SK-N-SH (cell line): Measurements from ENCODE around the gene IL18BP.

Experiments
- CTCF ChIP-seq: fragments of 200-600 bp; sonication (generic); IDR thresholded peaks from 2 replicates; pipeline ENCODE4 v1.6.1; 2017; ENCODE audit warnings: antibody characterized with exemption, mild to moderate bottlenecking, moderate library complexity
- EZH2phosphoT487 ChIP-seq: fragments of 200-600 bp; sonication (generic); IDR thresholded peaks from 2 replicates; pipeline ENCODE4 v1.6.1; 2017; ENCODE audit warnings: low read depth, mixed run types, mild to moderate bottlenecking, antibody characterized with exemption, moderate library complexity, borderline replicate concordance
- FOXJ3 ChIP-seq: sonication (generic); formaldehyde crosslinking; IDR thresholded peaks from 2 replicates; pipeline ENCODE4 v1.5.1; 2020; ENCODE audit warnings: mild to moderate bottlenecking, missing genetic modification reagents
- GATA2 ChIP-seq: sonication (generic); formaldehyde crosslinking; IDR thresholded peaks from 2 replicates; pipeline ENCODE4 v1.5.0; 2020; ENCODE audit warnings: mild to moderate bottlenecking, missing genetic modification reagents
- RCOR1 ChIP-seq: fragments of 150-350 bp; IDR thresholded peaks from 2 replicates; pipeline ENCODE4 v1.6.1; 2017; ENCODE audit warnings: antibody characterized with exemption, low read length
- TEAD4 ChIP-seq: IDR thresholded peaks from 2 replicates; pipeline ENCODE4 v1.4.0; 2012; ENCODE audit warnings: mild to moderate bottlenecking, borderline replicate concordance; ENCODE audit not compliant: insufficient read depth
- USF2 ChIP-seq: fragments of 150-350 bp; IDR thresholded peaks from 2 replicates; pipeline ENCODE4 v1.6.1; 2017; ENCODE audit warnings: antibody characterized with exemption, low read length, low read depth, borderline replicate concordance

- TF ChIP-seq EZH2phosphoT487 (no peak), TEAD4 (no peak), RCOR1 (no peak), FOXJ3 (CRISPR knock-in tag) (no peak), CTCF (peak; percentile 86), GATA2 (CRISPR knock-in tag) (no peak), USF2 (no peak)
Observed at GRCh38 chr11:71977743-71978418, 20.8 kb upstream of the IL18BP start.
